Measurements from ENCODE around the gene DDX31. TPM values are rescaled to one million over a fixed set of nuclear protein-coding genes. Genes with fewer than 3 reads are reported as not detected.

Gene DDX31
- total RNA-seq, 1 donor from 2014 or later = 15.8 TPM

DNA sequence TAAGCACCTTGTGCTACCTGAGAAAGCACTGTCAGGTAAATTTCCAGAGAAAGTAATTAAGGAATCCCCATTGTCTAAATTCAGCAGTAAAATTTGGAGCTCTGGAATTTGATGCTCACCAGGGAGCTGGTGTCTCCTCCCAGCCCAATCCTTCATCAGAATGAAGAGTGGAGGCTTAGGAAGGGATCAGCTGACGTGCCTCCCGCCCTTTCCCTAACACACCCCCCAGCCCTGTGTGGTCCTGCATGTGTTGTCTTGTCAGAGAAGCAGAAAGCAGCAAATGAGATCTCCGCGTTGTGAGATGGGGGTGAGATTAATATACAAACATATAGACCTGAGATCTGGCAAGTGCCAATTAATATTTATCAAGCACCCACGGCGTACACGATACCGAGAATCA, 114.3 kb downstream of the DDX31 start:
- H3K9me3 Mint-ChIP-seq (ENCODE audit: unreplicated experiment) = no peaks in the 10 kb centered on the region
- TF ChIP-seq, protein P1, sequence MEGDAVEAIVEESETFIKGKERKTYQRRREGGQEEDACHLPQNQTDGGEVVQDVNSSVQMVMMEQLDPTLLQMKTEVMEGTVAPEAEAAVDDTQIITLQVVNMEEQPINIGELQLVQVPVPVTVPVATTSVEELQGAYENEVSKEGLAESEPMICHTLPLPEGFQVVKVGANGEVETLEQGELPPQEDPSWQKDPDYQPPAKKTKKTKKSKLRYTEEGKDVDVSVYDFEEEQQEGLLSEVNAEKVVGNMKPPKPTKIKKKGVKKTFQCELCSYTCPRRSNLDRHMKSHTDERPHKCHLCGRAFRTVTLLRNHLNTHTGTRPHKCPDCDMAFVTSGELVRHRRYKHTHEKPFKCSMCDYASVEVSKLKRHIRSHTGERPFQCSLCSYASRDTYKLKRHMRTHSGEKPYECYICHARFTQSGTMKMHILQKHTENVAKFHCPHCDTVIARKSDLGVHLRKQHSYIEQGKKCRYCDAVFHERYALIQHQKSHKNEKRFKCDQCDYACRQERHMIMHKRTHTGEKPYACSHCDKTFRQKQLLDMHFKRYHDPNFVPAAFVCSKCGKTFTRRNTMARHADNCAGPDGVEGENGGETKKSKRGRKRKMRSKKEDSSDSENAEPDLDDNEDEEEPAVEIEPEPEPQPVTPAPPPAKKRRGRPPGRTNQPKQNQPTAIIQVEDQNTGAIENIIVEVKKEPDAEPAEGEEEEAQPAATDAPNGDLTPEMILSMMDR (IDR thresholded peaks at IDR 0.05; ENCODE audit: unreplicated experiment) = no peak
- H3K27ac Mint-ChIP-seq (ENCODE audit: unreplicated experiment) = no peak overlapping the region
- no peak for DNase-seq (ENCODE audit: low spot score)
- no peaks in the 10 kb centered on the region for H3K36me3 Mint-ChIP-seq (ENCODE audit: low read depth, unreplicated experiment)
- H3K4me1 Mint-ChIP-seq (ENCODE audit: unreplicated experiment) = no peaks in the 10 kb centered on the region
- peaks cover 3% of the 10 kb centered on the region for H3K27me3 Mint-ChIP-seq (ENCODE audit: unreplicated experiment)
- no peak overlapping the region for H3K4me3 Mint-ChIP-seq (ENCODE audit: unreplicated experiment)

DNA sequence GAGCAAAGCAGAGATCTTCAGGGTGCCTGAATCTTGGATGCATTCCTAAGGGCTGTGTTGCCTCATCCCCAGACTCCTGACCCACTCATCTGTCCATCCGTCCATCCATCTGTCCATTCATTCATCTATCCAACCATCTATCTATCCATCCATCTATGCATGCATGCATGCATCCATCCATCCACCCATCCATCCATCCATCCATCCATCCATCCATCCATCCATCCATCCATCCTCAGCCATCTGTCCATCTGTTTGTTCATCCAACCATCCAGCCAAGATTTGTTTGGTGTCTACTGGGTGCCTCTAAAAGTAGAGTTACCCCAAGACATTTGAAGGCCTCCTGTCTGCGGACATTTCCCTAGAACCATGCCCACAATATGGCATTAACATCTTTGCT, 115.0 kb downstream of the DDX31 start:
- H3K4me1 Mint-ChIP-seq (ENCODE audit: unreplicated experiment) = no peaks in the 10 kb centered on the region
- H3K9me3 Mint-ChIP-seq (ENCODE audit: unreplicated experiment) = no peaks in the 10 kb centered on the region
- TF ChIP-seq, protein P1 (IDR thresholded peaks at IDR 0.05; ENCODE audit: unreplicated experiment) = no peak
- H3K27me3 Mint-ChIP-seq (ENCODE audit: unreplicated experiment) = peaks cover 3% of the 10 kb centered on the region
- no peak overlapping the region for H3K4me3 Mint-ChIP-seq (ENCODE audit: unreplicated experiment)
- no peak for DNase-seq (ENCODE audit: low spot score)
- no peaks in the 10 kb centered on the region for H3K36me3 Mint-ChIP-seq (ENCODE audit: low read depth, unreplicated experiment)
- H3K27ac Mint-ChIP-seq (ENCODE audit: unreplicated experiment) = no peak overlapping the region

DNA sequence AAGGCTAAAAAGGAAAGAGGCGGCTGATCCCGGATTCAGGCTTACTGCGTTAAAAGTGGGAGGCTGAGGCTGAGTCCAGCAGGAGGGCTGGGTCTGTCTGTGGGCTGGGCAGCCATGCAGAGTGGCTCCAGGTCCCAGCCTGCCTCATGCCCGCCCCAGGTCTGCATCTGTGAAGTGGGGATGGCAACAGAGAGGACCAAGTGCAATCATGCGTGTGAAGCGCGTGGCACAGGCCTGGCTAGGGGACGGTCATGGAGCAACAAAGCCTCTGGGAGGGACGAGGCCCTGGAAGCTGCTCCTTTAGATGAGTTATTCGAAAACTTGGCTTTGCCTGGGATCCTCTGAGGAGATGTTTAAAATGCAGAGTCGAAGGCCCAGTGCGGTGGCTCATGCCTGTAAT, 117.7 kb downstream of the DDX31 start:
- H3K4me1 Mint-ChIP-seq (ENCODE audit: unreplicated experiment) = no peaks in the 10 kb centered on the region
- no peak overlapping the region for H3K27ac Mint-ChIP-seq (ENCODE audit: unreplicated experiment)
- H3K36me3 Mint-ChIP-seq (ENCODE audit: low read depth, unreplicated experiment) = no peaks in the 10 kb centered on the region
- no peak for DNase-seq (ENCODE audit: low spot score)
- no peak overlapping the region for H3K4me3 Mint-ChIP-seq (ENCODE audit: unreplicated experiment)
- peaks cover 4% of the 10 kb centered on the region for H3K27me3 Mint-ChIP-seq (ENCODE audit: unreplicated experiment)
- TF ChIP-seq, protein P1 (IDR thresholded peaks at IDR 0.05; ENCODE audit: unreplicated experiment) = no peak
- no peaks in the 10 kb centered on the region for H3K9me3 Mint-ChIP-seq (ENCODE audit: unreplicated experiment)

DNA sequence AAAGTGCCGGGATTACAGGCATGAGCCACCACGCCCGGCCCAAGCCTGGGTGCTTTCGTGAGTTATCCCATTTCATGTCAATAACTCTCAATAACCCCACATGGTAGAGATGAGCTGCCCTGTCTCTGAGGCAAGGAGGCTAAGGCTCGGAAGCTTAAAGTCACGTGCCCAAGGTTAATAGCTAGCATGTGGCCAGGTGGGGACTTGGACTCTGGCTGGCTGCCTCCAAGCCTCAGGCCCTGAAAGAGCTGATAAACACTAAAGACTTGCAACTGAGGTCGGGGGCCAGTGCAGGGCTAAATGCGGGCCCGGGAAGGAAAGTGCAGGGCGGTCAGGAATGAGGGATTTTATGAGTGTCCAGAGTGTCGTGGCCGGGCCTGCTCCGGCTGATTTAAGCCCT, 118.2 kb downstream of the DDX31 start:
- H3K36me3 Mint-ChIP-seq (ENCODE audit: low read depth, unreplicated experiment) = no peaks in the 10 kb centered on the region
- no peaks in the 10 kb centered on the region for H3K9me3 Mint-ChIP-seq (ENCODE audit: unreplicated experiment)
- H3K4me3 Mint-ChIP-seq (ENCODE audit: unreplicated experiment) = no peak overlapping the region
- DNase-seq (ENCODE audit: low spot score) = no peak
- TF ChIP-seq, protein P1 (IDR thresholded peaks at IDR 0.05; ENCODE audit: unreplicated experiment) = no peak
- no peaks in the 10 kb centered on the region for H3K4me1 Mint-ChIP-seq (ENCODE audit: unreplicated experiment)
- peaks cover 3% of the 10 kb centered on the region for H3K27me3 Mint-ChIP-seq (ENCODE audit: unreplicated experiment)
- H3K27ac Mint-ChIP-seq (ENCODE audit: unreplicated experiment) = no peak overlapping the region

DNA sequence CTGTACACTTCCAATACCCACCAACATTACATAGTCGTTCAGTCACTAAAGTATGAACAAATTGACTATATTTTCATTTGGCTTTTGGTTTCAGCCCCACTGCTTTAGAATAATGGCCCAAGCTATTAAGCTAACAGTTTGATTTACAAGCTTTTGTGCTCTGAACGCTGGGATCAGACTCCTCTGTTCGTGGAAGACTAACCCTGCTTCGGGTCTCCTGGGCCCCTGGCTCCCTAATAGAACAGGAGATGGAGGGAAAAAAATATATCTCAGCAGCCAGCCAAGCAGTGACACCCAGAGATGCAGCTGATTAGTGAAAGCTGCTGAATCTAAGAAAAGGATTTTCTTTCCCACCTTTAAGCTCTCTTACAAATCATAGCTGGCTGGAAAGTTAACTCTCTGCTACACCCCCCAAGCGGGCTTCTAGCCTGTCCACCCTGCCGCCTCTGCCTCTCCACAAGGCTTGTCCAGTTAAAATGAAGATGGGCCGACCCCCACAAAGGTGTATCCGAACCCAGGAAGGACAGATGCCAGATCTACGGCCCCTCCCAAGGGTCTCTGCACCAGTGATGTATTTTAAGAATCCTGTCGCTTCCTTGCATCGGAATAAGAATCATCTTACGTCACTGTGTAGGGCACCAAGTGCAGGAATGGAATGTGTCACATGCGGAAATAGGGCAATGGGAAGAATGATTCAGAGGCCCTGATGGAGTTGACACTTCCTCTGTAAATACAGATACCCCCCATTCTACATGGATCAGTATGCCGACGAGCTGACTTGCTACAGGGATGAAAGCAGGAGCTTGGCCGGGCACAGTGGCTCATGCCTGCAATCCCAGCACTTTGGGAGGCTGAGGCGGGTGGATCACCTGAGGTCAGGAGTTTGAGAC, 120.8 kb downstream of the DDX31 start:
- peaks cover 2% of the 10 kb centered on the region for H3K4me1 Mint-ChIP-seq (ENCODE audit: unreplicated experiment)
- peaks cover 3% of the 10 kb centered on the region for H3K27me3 Mint-ChIP-seq (ENCODE audit: unreplicated experiment)
- no peak for DNase-seq (ENCODE audit: low spot score)
- no peak overlapping the region for H3K4me3 Mint-ChIP-seq (ENCODE audit: unreplicated experiment)
- H3K9me3 Mint-ChIP-seq (ENCODE audit: unreplicated experiment) = no peaks in the 10 kb centered on the region
- no peak overlapping the region for H3K27ac Mint-ChIP-seq (ENCODE audit: unreplicated experiment)
- TF ChIP-seq, protein P1 (IDR thresholded peaks at IDR 0.05; ENCODE audit: unreplicated experiment) = no peak
- H3K36me3 Mint-ChIP-seq (ENCODE audit: low read depth, unreplicated experiment) = no peaks in the 10 kb centered on the region

All from endothelial cell (in vitro differentiated cells).